ENCODE measurements around the gene SPATA3.

DNA sequence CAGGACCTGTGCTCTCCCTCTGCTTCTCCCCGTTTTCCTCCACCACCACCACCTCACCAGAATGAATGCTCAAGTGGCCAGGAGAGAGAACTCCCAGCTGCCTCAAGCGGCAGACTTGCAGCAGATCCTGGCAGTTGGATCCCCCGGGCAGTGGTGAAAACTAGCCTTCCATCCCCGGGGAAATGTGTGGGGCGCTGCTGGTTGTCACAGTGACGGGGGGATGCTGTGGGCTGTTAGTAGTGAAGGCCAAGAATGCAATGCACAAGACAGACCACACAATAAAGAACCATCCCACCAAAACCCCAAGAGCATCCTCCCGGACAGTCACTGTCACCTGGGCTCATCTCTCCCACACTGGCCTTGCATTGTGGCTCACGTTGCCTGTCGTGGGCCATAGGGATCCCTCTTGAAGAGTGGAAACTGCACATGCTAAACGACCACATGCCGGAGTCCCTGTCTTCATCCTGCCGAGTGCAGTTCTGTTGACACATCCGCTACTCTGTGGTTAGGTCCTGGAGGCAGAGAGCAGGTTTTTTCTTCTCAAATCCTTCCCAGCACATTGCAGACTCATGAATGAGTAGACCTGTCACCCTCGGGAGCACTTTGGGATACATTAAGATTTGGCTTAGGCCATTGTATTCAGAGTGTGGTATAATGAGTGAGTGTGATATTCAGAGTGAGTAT lies 13.5 kb downstream of the SPATA3 start:
- TF ChIP-seq, protein P1, sequence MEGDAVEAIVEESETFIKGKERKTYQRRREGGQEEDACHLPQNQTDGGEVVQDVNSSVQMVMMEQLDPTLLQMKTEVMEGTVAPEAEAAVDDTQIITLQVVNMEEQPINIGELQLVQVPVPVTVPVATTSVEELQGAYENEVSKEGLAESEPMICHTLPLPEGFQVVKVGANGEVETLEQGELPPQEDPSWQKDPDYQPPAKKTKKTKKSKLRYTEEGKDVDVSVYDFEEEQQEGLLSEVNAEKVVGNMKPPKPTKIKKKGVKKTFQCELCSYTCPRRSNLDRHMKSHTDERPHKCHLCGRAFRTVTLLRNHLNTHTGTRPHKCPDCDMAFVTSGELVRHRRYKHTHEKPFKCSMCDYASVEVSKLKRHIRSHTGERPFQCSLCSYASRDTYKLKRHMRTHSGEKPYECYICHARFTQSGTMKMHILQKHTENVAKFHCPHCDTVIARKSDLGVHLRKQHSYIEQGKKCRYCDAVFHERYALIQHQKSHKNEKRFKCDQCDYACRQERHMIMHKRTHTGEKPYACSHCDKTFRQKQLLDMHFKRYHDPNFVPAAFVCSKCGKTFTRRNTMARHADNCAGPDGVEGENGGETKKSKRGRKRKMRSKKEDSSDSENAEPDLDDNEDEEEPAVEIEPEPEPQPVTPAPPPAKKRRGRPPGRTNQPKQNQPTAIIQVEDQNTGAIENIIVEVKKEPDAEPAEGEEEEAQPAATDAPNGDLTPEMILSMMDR (conservative IDR thresholded peaks at IDR 0.05; ENCODE audit: low read depth in 2 of 2): no peak
- TF ChIP-seq CREB1 (CRISPR knock-in tag; IDR thresholded peaks at IDR 0.05; ENCODE audit: low read depth) (no peak), EZH2phosphoT487 (IDR thresholded peaks at IDR 0.05; ENCODE audit: unreplicated experiment) (no peak), EZH2 (IDR thresholded peaks at IDR 0.05; ENCODE audit: low read depth, unreplicated experiment) (no peak)
